HepG2 (cell line): ENCODE measurements around the gene TSPAN18.

Experiments used
- ARID4A ChIP-seq: sonication (generic); formaldehyde crosslinking; IDR thresholded peaks from 2 replicates; pipeline ENCODE4 v1.5.0; 2020; ENCODE audit warnings: mild to moderate bottlenecking, missing genetic modification reagents, borderline replicate concordance
- ASH2L ChIP-seq: fragments of 300-600, 200-600 bp; sonication (generic); IDR thresholded peaks from 2 replicates; pipeline ENCODE4 v1.7.0; 2017; ENCODE audit warnings: low read depth, mild to moderate bottlenecking, moderate library complexity, mixed read lengths, low read length; ENCODE audit not compliant: insufficient read length
- BRF2 ChIP-seq: sonication (generic); formaldehyde crosslinking; IDR thresholded peaks from 2 replicates; pipeline ENCODE4 v1.8.1; 2022; ENCODE audit warnings: mild to moderate bottlenecking, missing genetic modification reagents
- CEBPB ChIP-seq: IDR thresholded peaks from 2 replicates; pipeline ENCODE4 v1.6.1; 2011; ENCODE audit warnings: low read depth, low read length, improper control_type of control experiment, borderline replicate concordance
- CREB1 ChIP-seq, 2 experiments: fragments of 450-650 bp in 1 of 2; IDR thresholded peaks; 2 replicates each; pipeline ENCODE4 v1.6.1; 2016 to 2017; ENCODE audit warnings: control low read depth in 1 of 2, mild to moderate bottlenecking in 1 of 2, missing compliant biosample characterization in 1 of 2, missing genetic modification characterization in 1 of 2
- EZH2 ChIP-seq: conservative IDR thresholded peaks from 2 replicates; pipeline ENCODE4 v1.6.1; 2012; ENCODE audit warnings: mild to moderate bottlenecking, low read depth, low read length, moderate library complexity
- FOXK1 ChIP-seq: sonication (generic); formaldehyde crosslinking; IDR thresholded peaks from 2 replicates; pipeline ENCODE4 v1.4.0; 2020; ENCODE audit warnings: low read depth, missing genetic modification reagents, borderline replicate concordance
- JUND ChIP-seq: sonication (generic); formaldehyde crosslinking; IDR thresholded peaks from 2 replicates; pipeline ENCODE4 v1.8.0; 2022; ENCODE audit warnings: mild to moderate bottlenecking, missing genetic modification reagents
- SOX6 ChIP-seq, 2 experiments: fragments of 450-650 bp in 1 of 2; sonication (generic) in 1 of 2; formaldehyde crosslinking in 1 of 2; IDR thresholded peaks; 2 replicates each; pipeline versions ENCODE4 v1.4.0 to v1.6.1; 2017 to 2020; ENCODE audit warnings: antibody characterized with exemption in 1 of 2, mild to moderate bottlenecking in 1 of 2, missing genetic modification reagents in 1 of 2
- TF ChIP-seq, protein P1 (sequence below): sonication (generic); formaldehyde crosslinking; IDR thresholded peaks from 2 replicates; pipeline ENCODE4 v1.4.0; 2020; ENCODE audit warnings: low read depth, mild to moderate bottlenecking, missing genetic modification reagents
- TF ChIP-seq, protein P2 (sequence below): sonication (generic); formaldehyde crosslinking; IDR thresholded peaks from 2 replicates; pipeline ENCODE4 v1.4.0; 2020; ENCODE audit warnings: missing genetic modification reagents

DNA sequence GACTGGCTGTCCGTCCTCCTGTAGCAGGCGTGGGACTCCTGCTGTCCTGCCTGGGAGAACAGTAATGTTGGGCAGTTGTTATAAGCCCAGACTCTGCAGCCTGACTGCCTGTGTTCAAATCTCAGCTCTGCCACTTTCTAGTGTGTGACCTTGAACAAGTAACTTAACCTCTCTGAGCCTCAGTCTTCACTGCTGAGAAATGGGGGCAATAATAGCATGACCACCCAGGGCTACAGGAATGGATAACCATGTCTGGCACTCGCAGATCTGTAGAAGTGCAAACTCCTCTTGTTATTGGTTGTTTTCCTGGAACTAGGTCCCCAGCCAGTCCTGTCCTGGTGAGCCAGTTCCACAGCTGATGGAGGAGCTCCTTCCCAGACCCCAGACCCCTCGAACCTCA lies 154.2 kb downstream of the TSPAN18 start:
- no peak for TF ChIP-seq ASH2L
- no peak for TF ChIP-seq ARID4A (CRISPR knock-in tag)
- TF ChIP-seq BRF2 (CRISPR knock-in tag) = no peak
- no peak for TF ChIP-seq SOX6 (IDR thresholded peaks at IDR 0.05)
- no peak for TF ChIP-seq SOX6 (CRISPR knock-in tag; IDR thresholded peaks at IDR 0.05)
- TF ChIP-seq, protein P1, sequence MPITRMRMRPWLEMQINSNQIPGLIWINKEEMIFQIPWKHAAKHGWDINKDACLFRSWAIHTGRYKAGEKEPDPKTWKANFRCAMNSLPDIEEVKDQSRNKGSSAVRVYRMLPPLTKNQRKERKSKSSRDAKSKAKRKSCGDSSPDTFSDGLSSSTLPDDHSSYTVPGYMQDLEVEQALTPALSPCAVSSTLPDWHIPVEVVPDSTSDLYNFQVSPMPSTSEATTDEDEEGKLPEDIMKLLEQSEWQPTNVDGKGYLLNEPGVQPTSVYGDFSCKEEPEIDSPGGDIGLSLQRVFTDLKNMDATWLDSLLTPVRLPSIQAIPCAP = no peak
- TF ChIP-seq EZH2 = no peak
- TF ChIP-seq, protein P2, sequence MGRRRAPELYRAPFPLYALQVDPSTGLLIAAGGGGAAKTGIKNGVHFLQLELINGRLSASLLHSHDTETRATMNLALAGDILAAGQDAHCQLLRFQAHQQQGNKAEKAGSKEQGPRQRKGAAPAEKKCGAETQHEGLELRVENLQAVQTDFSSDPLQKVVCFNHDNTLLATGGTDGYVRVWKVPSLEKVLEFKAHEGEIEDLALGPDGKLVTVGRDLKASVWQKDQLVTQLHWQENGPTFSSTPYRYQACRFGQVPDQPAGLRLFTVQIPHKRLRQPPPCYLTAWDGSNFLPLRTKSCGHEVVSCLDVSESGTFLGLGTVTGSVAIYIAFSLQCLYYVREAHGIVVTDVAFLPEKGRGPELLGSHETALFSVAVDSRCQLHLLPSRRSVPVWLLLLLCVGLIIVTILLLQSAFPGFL (CRISPR knock-in tag) = no peak
- TF ChIP-seq JUND (CRISPR knock-in tag) = no peak
- TF ChIP-seq CREB1 (IDR thresholded peaks at IDR 0.05) = no peak
- TF ChIP-seq CREB1 (CRISPR knock-in tag; IDR thresholded peaks at IDR 0.05) = no peak
- TF ChIP-seq CEBPB = no peak
- TF ChIP-seq FOXK1 = no peak
